ENCODE measurements around the gene PDILT. TPM values are rescaled to one million over a fixed set of nuclear protein-coding genes. Genes with fewer than 3 reads are reported as not detected.

Gene PDILT
- total RNA-seq, 8 experiments from 2014 or later: 0.15 TPM; not detected in 7

DNA sequence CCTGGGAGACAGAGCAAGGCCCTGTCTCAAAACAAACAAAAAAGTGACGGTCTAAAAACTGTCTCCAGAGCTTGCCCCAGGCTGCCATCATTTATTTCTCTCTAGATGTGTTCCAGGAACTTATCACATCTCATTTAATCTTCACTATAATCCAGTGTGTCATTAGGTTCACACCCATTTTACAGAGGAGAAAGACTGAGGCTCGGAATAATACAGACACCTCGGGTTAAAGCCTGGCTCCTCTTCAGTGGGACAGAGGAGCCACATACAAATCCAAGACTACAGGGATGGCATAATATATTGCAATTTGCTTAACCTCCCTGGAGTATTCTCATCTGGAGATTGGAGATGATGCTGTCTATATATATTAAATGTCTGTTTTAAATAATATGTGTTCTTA lies 5.9 kb downstream of the PDILT start:
- Histone ChIP-seq H3K4me3 (no peak overlapping the region), H3K4me1 (replicated peaks in 1 of 2) (peaks cover 0 to 5% of the 10 kb centered on the region in 2 donors), H3K27ac (no peak overlapping the region)
- WGBS, 10 experiments: 0 to 97% (median 92%) methylated on average over 1 to 3 of the region's 3 CpGs; no CpG with 5 or more reads in 5 of the 10 experiments
- in situ Hi-C loops (cut with MboI; ENCODE audit: low pct_unique_long_range_greater_than_20kb in 2 of 9, low sequenced_read_pairs in 9 of 9, unreplicated experiment in 9 of 9): loop anchor here in 4 of 9 experiments (10.0 to 25.0 kb wide), 5 partner anchors 64 to 811 kb away; no protein-coding TSS in a partner anchor
- ATAC-seq (replicated peaks in 6 of 8): no peak

DNA sequence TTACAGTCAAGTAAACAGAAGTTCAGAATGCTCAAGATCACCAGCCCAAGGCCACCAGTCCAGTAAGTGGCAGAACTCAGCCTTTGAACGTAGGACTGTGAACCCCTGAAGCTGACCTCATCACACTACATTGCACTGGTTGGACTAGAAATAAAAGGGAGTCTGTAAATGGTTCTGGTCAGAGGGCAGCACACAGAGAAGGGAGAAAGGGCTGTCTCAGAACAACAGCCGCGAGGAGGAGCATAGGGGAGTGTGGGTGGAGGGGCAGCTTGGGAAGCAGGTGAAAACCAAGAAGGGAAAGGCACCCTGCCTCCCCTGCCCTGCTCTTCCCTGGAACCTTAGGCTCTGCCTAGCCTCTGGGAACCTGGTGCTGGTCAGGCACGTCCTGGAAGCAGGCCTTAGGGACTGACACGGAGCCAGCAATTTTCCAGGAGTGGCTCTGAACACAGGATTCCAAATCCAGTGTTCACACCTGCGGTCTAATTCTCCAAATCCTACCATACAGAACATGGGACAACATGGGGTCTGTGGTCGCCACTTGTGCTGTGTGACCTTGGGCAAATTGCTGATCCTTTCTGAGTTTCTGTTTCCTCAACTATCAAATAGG lies 7.0 kb downstream of the PDILT start:
- in situ Hi-C loops (cut with MboI; ENCODE audit: low pct_unique_long_range_greater_than_20kb in 2 of 9, low sequenced_read_pairs in 9 of 9, unreplicated experiment in 9 of 9): loop anchor here in 4 of 9 experiments (10.0 to 25.0 kb wide), 5 partner anchors 63 to 810 kb away; no protein-coding TSS in a partner anchor
- no peak for ATAC-seq (replicated peaks in 6 of 8)

DNA sequence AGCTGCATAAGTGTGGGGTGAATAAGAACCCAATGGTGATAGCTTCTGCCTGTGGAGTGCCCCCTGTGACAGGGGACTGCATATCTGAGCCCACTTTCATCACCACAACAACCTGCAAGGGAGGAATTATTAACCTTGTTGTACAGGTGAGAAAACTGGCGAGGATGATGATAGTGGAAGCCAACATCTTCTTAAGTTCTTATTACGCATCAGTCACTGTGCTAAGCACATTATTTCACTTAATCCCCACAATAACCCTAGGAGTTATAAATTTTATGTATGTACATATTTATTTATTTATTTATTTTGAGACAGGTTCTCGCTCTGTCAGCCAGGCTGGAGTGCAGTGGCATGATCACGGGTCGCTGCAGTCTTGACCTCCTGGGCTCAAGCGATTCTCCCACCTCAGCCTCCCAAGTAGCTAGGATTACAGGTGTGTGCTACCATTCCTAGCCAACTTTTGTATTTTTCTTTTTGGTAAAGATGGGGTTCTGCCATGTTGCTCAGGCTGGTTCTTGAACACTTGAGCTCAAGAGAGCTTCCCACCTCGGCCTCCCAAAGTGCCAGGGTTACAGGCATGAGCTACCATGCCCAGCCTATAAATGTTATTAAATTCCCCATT lies 7.6 kb downstream of the PDILT start:
- Histone ChIP-seq H3K4me3 (no peak overlapping the region), H3K4me1 (replicated peaks in 1 of 2) (peaks cover 0 to 5% of the 10 kb centered on the region in 2 donors), H3K27ac (no peak overlapping the region)
- WGBS, 10 experiments: 50 to 100% (median 91%) methylated on average over 2 to 6 of the region's 7 CpGs; no CpG with 5 or more reads in 4 of the 10 experiments
- ATAC-seq (replicated peaks in 6 of 8): no peak
- in situ Hi-C loops (cut with MboI; ENCODE audit: low pct_unique_long_range_greater_than_20kb in 2 of 9, low sequenced_read_pairs in 9 of 9, unreplicated experiment in 9 of 9): loop anchor here in 4 of 9 experiments (10.0 to 25.0 kb wide), 5 partner anchors 62 to 810 kb away; no protein-coding TSS in a partner anchor

More for the DNA sequence above, 7.0 kb downstream of the PDILT start:
- WGBS, 10 experiments: 8 to 94% (median 67%) methylated on average over 1 to 4 of the region's 7 CpGs; no CpG with 5 or more reads in 1 of the 10 experiments
- Histone ChIP-seq H3K4me3 (no peak overlapping the region), H3K27ac (no peak overlapping the region), H3K4me1 (replicated peaks in 1 of 2) (peaks cover 0 to 5% of the 10 kb centered on the region in 2 donors)

DNA sequence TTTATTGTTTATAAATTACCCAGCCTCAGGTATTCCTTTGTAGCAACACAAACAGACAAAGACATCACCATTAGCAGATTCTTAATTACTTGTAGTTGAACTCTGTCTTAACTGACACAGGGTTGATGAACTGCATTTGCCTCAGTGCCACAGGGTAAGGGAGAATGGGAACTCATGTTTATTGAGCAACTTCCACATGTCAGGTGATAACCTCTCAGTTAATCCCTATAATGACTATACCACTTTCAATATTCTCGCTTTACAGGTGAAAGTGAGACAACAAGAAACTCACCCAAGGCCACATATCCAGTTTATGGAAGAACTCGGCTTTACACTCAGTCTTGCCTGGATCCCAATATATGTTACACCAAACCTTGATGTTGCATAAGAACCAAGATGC lies 8.6 kb downstream of the PDILT start:
- ATAC-seq (replicated peaks in 6 of 8): no peak
- Histone ChIP-seq H3K4me3 (no peak overlapping the region), H3K4me1 (replicated peaks in 1 of 2) (peaks cover 0 to 5% of the 10 kb centered on the region in 2 donors), H3K27ac (no peak overlapping the region)
- in situ Hi-C loops (cut with MboI; ENCODE audit: low pct_unique_long_range_greater_than_20kb in 2 of 9, low sequenced_read_pairs in 9 of 9, unreplicated experiment in 9 of 9): loop anchor here in 4 of 9 experiments (10.0 to 25.0 kb wide), 5 partner anchors 61 to 809 kb away; no protein-coding TSS in a partner anchor
- WGBS, 10 experiments: 33 to 100% (median 83%) methylated on average over 1 to 2 of the region's 2 CpGs; no CpG with 5 or more reads in 3 of the 10 experiments

DNA sequence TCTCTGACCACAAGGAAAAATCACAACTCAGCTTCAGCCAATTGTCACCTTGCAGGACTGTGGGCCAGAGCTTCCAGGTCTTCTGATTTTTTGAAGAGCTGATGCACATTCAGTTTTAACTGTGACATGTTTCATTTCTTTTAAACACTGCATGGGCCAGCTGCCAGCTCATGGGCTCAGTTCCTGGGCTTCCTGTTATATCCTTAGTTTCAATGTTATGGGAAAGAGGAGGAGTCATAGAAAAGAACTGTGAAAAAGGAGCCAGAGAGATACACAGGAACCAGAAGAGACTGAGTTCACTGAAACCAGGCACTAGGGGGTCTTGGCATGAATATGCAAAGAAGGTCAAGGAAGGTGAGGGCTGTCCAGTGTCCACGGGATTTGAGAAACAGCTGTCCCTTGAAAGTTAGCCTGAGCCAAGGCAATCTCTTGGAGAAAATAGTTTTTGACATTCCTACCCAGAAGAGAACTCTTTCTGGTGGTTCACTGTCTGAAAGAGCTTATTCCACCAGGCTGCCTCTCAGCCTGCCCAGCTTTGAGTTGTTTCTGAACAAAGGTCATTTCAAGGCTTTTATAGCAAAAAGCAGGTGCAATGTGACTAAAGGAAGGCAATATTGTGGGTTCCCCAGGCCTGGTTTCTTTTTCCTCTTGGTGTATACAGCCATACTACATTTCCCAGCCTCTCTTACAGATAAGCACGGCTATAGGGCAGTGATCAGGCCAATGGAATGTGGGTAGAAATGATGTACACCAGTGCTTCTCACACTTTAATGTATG lies 10.5 kb downstream of the PDILT start:
- 0 to 100% (median 27%) methylated on average over 1 to 2 of the region's 2 CpGs; no CpG with 5 or more reads in 2 of the 10 experiments for WGBS, 10 experiments
- in situ Hi-C loops (cut with MboI; ENCODE audit: low pct_unique_long_range_greater_than_20kb in 2 of 9, low sequenced_read_pairs in 9 of 9, unreplicated experiment in 9 of 9): loop anchor here in 4 of 9 experiments (10.0 to 25.0 kb wide), 5 partner anchors 59 to 807 kb away; no protein-coding TSS in a partner anchor
- peak in 2 of 8 experiments; percentile 32 to 79 for ATAC-seq (replicated peaks in 6 of 8)
- no peak overlapping the region for H3K4me3 ChIP-seq
- no peak overlapping the region for H3K27ac ChIP-seq
- H3K4me1 ChIP-seq (replicated peaks in 1 of 2): no peaks in the 10 kb centered on the region

DNA sequence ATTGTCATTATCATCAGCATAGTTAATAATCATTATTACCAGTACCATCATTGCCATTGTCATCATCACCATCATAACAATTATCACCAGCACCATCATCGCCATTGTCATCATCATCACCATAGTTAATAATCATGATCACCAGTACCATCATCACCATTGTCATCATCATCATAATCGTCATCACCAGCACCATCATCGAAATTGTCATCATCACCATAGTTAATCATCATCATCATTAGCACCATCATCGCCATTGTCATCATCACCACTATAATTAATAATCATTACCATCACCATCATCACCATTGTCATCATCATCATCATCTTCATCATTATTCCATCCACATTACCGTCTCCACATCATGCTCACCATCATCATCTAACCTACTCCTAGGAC lies 13.5 kb downstream of the PDILT start:
- in situ Hi-C loops (cut with MboI; ENCODE audit: low pct_unique_long_range_greater_than_20kb in 2 of 9, low sequenced_read_pairs in 9 of 9, unreplicated experiment in 9 of 9): loop anchor here in 4 of 9 experiments (10.0 to 25.0 kb wide), 5 partner anchors 56 to 804 kb away; no protein-coding TSS in a partner anchor
- WGBS, 10 experiments: 20 to 88% (median 82%) methylated on average over 1 to 5 of the region's 5 CpGs

DNA sequence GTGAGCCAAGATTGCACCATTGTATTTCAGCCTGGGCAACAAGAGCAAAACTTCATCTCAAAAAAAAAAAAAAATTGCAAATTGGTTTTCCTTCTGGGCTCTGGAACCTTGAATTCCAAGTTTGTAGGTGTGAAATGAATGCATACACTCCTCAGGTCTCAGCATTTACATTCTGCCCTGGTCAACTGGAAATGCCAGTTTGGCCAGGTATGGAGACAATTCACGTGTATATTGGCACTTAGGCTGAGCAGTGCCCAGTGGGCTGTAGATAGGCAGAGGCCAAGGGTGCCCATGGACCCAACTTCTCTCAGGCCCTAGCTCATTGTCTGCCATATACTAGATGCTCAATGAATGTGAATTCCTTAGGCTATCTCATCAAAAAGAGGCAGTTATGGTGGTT lies 15.7 kb downstream of the PDILT start:
- no peak overlapping the region for H3K4me3 ChIP-seq
- ATAC-seq (replicated peaks in 6 of 8): no peak
- no peak overlapping the region for H3K27ac ChIP-seq
- 0 to 100% (median 60%) methylated on average over 1 of the region's 1 CpG; no CpG with 5 or more reads in 5 of the 10 experiments for WGBS, 10 experiments
- in situ Hi-C loops (cut with MboI; ENCODE audit: low pct_unique_long_range_greater_than_20kb in 2 of 9, low sequenced_read_pairs in 9 of 9, unreplicated experiment in 9 of 9): loop anchor here (10.0 to 25.0 kb wide), 7 partner anchors 323 to 802 kb away; no protein-coding TSS in a partner anchor
- peaks cover 0 to 11% of the 10 kb centered on the region in 2 donors for H3K4me1 ChIP-seq (replicated peaks in 1 of 2)

More for the DNA sequence above, 13.5 kb downstream of the PDILT start:
- Histone ChIP-seq H3K4me1 (replicated peaks in 1 of 2) (peaks cover 0 to 3% of the 10 kb centered on the region in 2 donors), H3K4me3 (no peak overlapping the region), H3K27ac (no peak overlapping the region)
- no peak for ATAC-seq (replicated peaks in 6 of 8)

DNA sequence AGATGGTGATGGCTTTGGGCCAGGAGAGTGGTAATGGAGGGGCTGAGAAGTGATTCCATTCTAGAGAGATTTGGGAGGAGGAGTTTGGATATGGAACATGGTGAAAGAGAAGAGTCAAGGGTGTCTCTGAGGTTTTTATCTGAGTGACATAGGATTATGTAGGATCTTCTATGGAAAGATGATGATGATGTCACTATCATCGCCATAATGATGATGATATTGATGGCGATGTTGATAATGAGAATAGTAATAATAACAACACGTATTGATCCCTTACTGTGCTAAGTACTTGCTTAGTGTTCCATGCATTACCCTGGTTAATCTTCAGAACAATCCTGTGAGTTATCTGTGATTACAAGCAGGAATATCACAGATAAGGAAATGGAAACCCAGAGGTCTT lies 16.6 kb downstream of the PDILT start:
- WGBS, 10 experiments: 20 to 100% (median 73%) methylated on average over 1 to 3 of the region's 3 CpGs; no CpG with 5 or more reads in 1 of the 10 experiments
- in situ Hi-C loops (cut with MboI; ENCODE audit: low pct_unique_long_range_greater_than_20kb in 2 of 9, low sequenced_read_pairs in 9 of 9, unreplicated experiment in 9 of 9): loop anchor here (10.0 to 25.0 kb wide), 7 partner anchors 324 to 801 kb away; no protein-coding TSS in a partner anchor
- H3K27ac ChIP-seq: no peak overlapping the region
- H3K4me3 ChIP-seq: no peak overlapping the region
- no peak for ATAC-seq (replicated peaks in 6 of 8)
- peaks cover 3 to 11% of the 10 kb centered on the region in 2 donors for H3K4me1 ChIP-seq (replicated peaks in 1 of 2)

DNA sequence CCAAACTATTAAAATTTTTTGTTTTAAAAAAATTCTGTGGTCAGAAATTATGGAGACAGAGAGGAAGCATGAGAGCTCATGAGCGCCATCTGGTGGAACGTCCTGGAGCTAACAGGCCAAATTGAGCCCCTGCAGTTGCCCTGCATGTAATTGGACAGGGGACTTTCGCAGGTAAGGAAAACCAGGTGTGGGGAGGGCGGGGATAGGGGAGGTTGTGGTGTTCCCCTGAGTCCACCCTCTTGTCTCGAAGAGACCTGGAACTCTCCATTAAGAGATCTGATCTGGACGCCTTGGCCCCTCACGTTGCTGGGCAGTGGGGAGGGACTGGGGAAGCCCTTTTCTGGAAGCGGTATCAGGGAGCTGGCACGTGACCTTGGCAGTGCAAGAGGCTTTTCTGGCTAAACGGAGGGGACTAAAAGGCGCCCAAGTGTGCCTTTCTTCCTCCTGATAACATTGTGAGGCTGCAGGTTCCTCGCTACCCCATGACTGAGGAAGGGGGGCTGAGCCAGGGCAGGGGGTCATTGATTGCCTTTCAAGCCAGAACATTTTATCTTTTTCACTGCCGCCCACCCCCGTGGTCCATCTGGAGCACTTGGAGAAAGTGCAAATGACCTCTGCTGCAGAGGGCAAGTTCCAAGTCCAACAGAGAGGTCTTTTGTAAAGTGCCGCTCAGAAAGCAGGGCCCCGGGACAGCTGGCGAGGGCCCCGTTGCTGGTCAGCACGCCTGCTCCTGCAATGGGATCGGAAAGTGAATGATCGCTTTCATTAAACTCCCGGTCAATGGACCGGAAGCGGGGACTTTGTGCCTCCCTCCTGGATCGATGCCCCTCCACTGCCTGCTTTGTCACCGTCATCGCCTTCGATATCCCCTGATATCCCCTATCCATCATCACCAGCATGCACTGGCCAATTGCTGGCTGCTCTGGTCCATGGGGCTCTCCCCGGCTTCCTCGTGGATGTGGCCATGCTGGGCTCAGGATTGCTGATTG lies 18.4 kb downstream of the PDILT start:
- ATAC-seq (replicated peaks in 6 of 8): peak; percentile 37 to 71 (median 56)
- WGBS, 10 experiments: 0 to 32% (median 8%) methylated on average over 3 to 15 of the region's 30 CpGs; no CpG with 5 or more reads in 2 of the 10 experiments
- Histone ChIP-seq H3K4me1 (replicated peaks in 1 of 2) (peaks cover 4 to 11% of the 10 kb centered on the region in 2 donors), H3K4me3 (peak overlapping the region in 4 of 5 donors; percentile 1 to 12 (median 10)), H3K27ac (no peak overlapping the region)
- in situ Hi-C loops (cut with MboI; ENCODE audit: low pct_unique_long_range_greater_than_20kb in 2 of 9, low sequenced_read_pairs in 9 of 9, unreplicated experiment in 9 of 9): loop anchor here (10.0 to 25.0 kb wide), 7 partner anchors 326 to 799 kb away; no protein-coding TSS in a partner anchor

DNA sequence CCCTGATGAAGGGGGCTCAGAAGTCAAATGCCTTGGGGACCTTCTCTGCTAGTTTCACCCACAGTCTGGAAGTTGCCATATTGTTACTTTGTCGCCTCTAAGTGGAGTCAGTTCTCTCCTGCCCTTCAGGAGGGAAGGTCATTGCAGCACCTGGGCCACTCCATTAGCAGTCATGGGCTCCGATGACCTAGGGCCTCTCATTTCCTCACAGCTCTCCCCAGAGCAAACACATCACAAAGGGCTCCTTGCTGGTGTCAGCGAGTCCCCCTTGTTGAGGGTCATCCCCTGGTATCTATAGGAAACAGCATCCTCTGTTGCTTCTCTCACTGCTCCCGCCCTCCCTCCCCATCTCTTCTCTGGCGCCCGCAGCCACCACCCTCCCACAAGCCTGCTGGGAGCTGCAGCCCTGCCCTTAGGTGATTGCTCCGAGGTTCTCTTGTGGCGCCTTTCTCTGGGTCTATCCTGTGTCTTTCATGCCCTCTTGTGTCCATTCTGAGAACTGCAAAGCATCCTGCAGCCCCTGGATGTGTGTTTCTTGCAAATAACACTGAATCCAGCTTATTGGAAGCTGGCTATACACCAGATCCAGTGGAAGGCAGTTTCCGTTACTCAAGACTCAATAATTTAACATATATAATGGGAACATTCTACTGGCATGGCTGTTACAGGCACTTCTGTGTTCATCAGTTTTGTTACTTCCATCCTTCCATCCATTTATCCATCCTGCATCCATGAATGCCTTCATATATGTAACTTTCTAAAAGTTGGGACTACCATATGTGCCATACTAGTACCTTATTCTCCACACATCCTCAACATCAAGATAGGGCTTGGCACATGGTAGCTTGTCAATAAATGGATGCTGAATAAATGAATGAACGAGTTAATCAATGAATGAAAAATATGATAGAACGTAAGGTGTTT lies 21.2 kb downstream of the PDILT start:
- in situ Hi-C loops (cut with MboI; ENCODE audit: low pct_unique_long_range_greater_than_20kb in 2 of 9, low sequenced_read_pairs in 9 of 9, unreplicated experiment in 9 of 9): loop anchor here (10.0 to 25.0 kb wide), 7 partner anchors 329 to 796 kb away; no protein-coding TSS in a partner anchor
- 6 to 100% (median 60%) methylated on average over 1 to 4 of the region's 11 CpGs; no CpG with 5 or more reads in 2 of the 10 experiments for WGBS, 10 experiments
- peak; percentile 92 to 97 (median 94) for ATAC-seq (replicated peaks in 6 of 8)

More for the DNA sequence above, 21.2 kb downstream of the PDILT start:
- Histone ChIP-seq H3K4me3 (no peak overlapping the region), H3K27ac (no peak overlapping the region), H3K4me1 (replicated peaks in 1 of 2) (peaks cover 4 to 11% of the 10 kb centered on the region in 2 donors)

All from motor neuron (in vitro differentiated cells).